Caco-2 (cell line): ENCODE results near the gene AUTS2. TPM values are rescaled to one million over a fixed set of nuclear protein-coding genes. Genes with fewer than 3 reads are reported as not detected.

Experiments used
- BruUV-seq: library from RNA; stranded (reverse); fragments of 400-500 nt; replicated peaks from 2 replicates; lab custom pipeline; 2021; lab: Mats Ljungman, UMichigan
- CTCF ChIA-PET: fragments of 300-600 bp; sonication (Branson Sonifier 250); formaldehyde crosslinking; loops from one replicate; lab custom pipeline; 2022; ENCODE audit warnings: antibody characterized with exemption; lab: Charles Lee
- POLR2A ChIA-PET: fragments of 300-600 bp; sonication (Branson Sonifier 250); formaldehyde crosslinking; loops from one replicate; lab custom pipeline; 2022; ENCODE audit warnings: antibody characterized with exemption; lab: Charles Lee
- DNase-seq, 2 experiments: peaks; one replicate each; pipeline versions ENCODE4 v3.0.0 to v3.0.0-alpha.2; 2020 to 2022
- H3K27me3 ChIP-seq: replicated peaks from 2 replicates; pipeline ENCODE4 v1.6.0; 2011; ENCODE audit warnings: low read length; ENCODE audit not compliant: control insufficient read depth, insufficient read depth
- H3K36me3 ChIP-seq: 2 replicates; pipeline ENCODE4 v1.5.1; 2011; ENCODE audit warnings: low read length; ENCODE audit not compliant: control insufficient read depth, insufficient read depth
- H3K4me1 ChIP-seq: fragments of 250-450 bp; sonication (Bioruptor Pico); 2 replicates; pipeline ENCODE4 v1.5.1; 2020; ENCODE audit warnings: mild to moderate bottlenecking
- H3K4me3 ChIP-seq: 2 replicates; pipeline ENCODE4 v1.5.1; 2011; ENCODE audit warnings: low read depth, mild to moderate bottlenecking, control low read depth, low read length
- H3K9me3 ChIP-seq: fragments of 250-450 bp; sonication (Bioruptor Pico); 2 replicates; pipeline ENCODE4 v1.5.1; 2020; ENCODE audit warnings: mild to moderate bottlenecking, moderate library complexity
- H3K27ac Mint-ChIP-seq: one replicate; pipeline ENCODE4 v1.8.0; 2022; ENCODE audit warnings: mixed read lengths; ENCODE audit not compliant: unreplicated experiment
- H3K27me3 Mint-ChIP-seq: one replicate; pipeline ENCODE4 v1.8.0; 2022; ENCODE audit warnings: mixed read lengths; ENCODE audit not compliant: insufficient read depth, unreplicated experiment
- H3K36me3 Mint-ChIP-seq: one replicate; pipeline ENCODE4 v1.8.0; 2022; ENCODE audit warnings: mild to moderate bottlenecking, mixed read lengths; ENCODE audit not compliant: insufficient read depth, unreplicated experiment
- H3K4me1 Mint-ChIP-seq: one replicate; pipeline ENCODE4 v1.8.0; 2022; ENCODE audit warnings: low read depth, mixed read lengths; ENCODE audit not compliant: unreplicated experiment
- H3K4me3 Mint-ChIP-seq: one replicate; pipeline ENCODE4 v1.8.0; 2022; ENCODE audit warnings: mild to moderate bottlenecking, moderate library complexity, mixed read lengths; ENCODE audit not compliant: unreplicated experiment
- H3K9me3 Mint-ChIP-seq: one replicate; pipeline ENCODE4 v1.8.0; 2022; ENCODE audit warnings: mixed read lengths; ENCODE audit not compliant: unreplicated experiment
- intact Hi-C: fragments of 100-400 bp; cut with micrococcal nuclease; formaldehyde crosslinking; loops from one replicate; pipeline ENCODE4 v1.10.0; 2022; ENCODE audit not compliant: unreplicated experiment
- total RNA-seq: library from RNA; stranded (reverse); gene quantifications from 2 replicates; pipeline ENCODE4 v1.2.3, GENCODE V29; 2022
- TF ChIP-seq, protein P1 (sequence below), 2 experiments: fragments of 200-600 bp in 1 of 2; IDR thresholded peaks; 1 replicate in 1 of 2; 2 replicates in 1 of 2; pipeline versions ENCODE4 v1.5.1 to v1.8.0; 2011 to 2022; ENCODE audit warnings: antibody characterized with exemption in 1 of 2, control low read depth in 1 of 2, inconsistent platforms in 1 of 2, low read depth in 1 of 2, low read length in 1 of 2, mild to moderate bottlenecking in 1 of 2, moderate library complexity in 1 of 2; ENCODE audit not compliant: insufficient read depth in 1 of 2, severe bottlenecking in 1 of 2, unreplicated experiment in 1 of 2

The AUTS2 gene
- total RNA-seq, 1 experiment from 2014 or later, result 37.1 TPM

DNA sequence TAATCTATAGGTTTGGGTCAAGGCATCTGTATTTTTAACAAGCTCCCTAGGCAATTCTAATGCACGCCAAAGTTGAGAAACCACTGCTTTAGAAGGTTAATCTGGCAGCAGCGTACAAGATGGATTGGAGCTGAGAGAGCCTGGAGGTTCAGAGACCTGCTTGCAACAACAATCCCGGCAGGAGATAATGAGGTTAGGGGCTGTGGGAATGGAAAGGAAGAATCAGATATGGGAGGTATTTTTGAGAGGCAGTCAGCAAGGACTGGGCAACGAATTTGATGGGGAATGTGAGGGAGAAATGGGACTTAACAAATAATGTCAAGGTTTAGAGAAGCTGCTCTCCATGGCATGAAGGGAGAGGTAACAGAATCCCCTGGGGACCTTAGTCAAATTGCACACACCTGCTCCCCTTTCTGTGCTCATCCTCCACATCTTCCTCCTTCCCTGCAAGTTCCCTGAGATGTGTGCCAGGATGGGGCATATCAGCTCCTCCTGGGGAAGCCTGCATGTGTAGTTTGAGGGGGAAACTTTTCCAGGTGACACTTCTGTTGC, 802.6 kb downstream of the AUTS2 start:
- no TSS peak for BruUV-seq
- H3K4me1 Mint-ChIP-seq, result peaks cover 2% of the 10 kb centered on the region
- POLR2A ChIA-PET, result no interaction called here

DNA sequence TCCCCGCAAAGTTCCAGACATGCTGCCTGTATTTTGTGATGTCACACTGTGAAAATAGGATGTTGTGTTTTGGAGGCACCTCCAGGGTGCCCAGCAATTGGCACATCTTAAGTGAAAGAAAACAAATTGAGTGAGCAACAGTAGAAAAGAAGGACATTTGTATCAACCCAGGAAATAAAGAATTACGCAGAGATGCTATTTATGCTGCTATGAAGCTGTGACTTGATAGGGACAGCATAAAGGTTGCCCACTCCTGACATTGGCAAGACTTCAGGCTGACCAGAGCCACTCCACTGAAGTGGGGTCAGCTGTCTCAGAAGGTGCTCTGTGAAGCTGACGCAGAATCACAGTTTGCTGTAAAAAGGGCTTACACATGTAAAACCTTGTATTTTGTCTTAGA, 803.8 kb downstream of the AUTS2 start:
- Histone ChIP-seq H3K4me1 (no peaks in the 10 kb centered on the region), H3K36me3 (no peaks in the 10 kb centered on the region), H3K4me3 (no peak overlapping the region), H3K27me3 (no peaks in the 10 kb centered on the region), H3K9me3 (no peaks in the 10 kb centered on the region)
- no peaks in the 10 kb centered on the region for H3K4me1 Mint-ChIP-seq
- intact Hi-C loops, result no loop called here
- no peaks in the 10 kb centered on the region for H3K9me3 Mint-ChIP-seq
- BruUV-seq, result no TSS peak
- ChIA-PET CTCF (no interaction called here), POLR2A (no interaction called here)
- no peak overlapping the region for H3K4me3 Mint-ChIP-seq
- no peak for DNase-seq
- no peaks in the 10 kb centered on the region for H3K27me3 Mint-ChIP-seq
- no peak overlapping the region for H3K27ac Mint-ChIP-seq
- H3K36me3 Mint-ChIP-seq, result no peaks in the 10 kb centered on the region
- TF ChIP-seq, protein P1, sequence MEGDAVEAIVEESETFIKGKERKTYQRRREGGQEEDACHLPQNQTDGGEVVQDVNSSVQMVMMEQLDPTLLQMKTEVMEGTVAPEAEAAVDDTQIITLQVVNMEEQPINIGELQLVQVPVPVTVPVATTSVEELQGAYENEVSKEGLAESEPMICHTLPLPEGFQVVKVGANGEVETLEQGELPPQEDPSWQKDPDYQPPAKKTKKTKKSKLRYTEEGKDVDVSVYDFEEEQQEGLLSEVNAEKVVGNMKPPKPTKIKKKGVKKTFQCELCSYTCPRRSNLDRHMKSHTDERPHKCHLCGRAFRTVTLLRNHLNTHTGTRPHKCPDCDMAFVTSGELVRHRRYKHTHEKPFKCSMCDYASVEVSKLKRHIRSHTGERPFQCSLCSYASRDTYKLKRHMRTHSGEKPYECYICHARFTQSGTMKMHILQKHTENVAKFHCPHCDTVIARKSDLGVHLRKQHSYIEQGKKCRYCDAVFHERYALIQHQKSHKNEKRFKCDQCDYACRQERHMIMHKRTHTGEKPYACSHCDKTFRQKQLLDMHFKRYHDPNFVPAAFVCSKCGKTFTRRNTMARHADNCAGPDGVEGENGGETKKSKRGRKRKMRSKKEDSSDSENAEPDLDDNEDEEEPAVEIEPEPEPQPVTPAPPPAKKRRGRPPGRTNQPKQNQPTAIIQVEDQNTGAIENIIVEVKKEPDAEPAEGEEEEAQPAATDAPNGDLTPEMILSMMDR (IDR thresholded peaks at IDR 0.05; ENCODE audit: insufficient read depth in 1 of 2, low read depth in 1 of 2, low read length in 1 of 2, severe bottlenecking in 1 of 2, unreplicated experiment in 1 of 2), result no peak

More for the DNA sequence above, 802.6 kb downstream of the AUTS2 start:
- no peaks in the 10 kb centered on the region for H3K27me3 ChIP-seq
- Mint-ChIP-seq H3K9me3 (no peaks in the 10 kb centered on the region), H3K4me3 (no peak overlapping the region), H3K27ac (no peak overlapping the region), H3K27me3 (no peaks in the 10 kb centered on the region), H3K36me3 (no peaks in the 10 kb centered on the region)
- TF ChIP-seq, protein P1 (IDR thresholded peaks at IDR 0.05; ENCODE audit: insufficient read depth in 1 of 2, low read depth in 1 of 2, low read length in 1 of 2, severe bottlenecking in 1 of 2, unreplicated experiment in 1 of 2), result no peak
- H3K36me3 ChIP-seq, result no peaks in the 10 kb centered on the region
- intact Hi-C loops, result no loop called here
- H3K9me3 ChIP-seq, result no peaks in the 10 kb centered on the region
- no peak overlapping the region for H3K4me3 ChIP-seq
- CTCF ChIA-PET, result no interaction called here
- no peaks in the 10 kb centered on the region for H3K4me1 ChIP-seq
- DNase-seq, result no peak

DNA sequence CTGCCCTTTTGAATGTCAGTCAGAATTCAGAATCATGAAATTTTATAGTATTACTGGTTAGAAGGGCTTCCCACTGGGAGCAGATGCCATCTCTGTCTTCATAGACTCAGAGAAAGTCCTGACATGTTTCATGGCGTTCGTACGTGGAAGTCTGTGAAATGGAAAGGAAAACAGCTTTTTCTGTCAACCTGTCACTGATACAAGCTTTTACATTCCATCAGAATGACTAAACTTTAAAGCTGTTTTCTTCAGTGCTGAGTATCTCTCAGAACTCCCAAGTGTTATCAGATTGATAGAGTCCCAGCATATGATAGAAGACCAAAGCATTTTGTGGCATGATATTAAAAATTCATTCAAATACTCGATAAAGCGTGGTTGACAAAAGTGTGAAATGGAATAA, 807.0 kb downstream of the AUTS2 start:
- CTCF ChIA-PET, result interaction anchor here (0.6 kb wide), 1 partner anchor 9 kb away, joined by 4 read pairs; no protein-coding TSS in a partner anchor
- intact Hi-C loops, result no loop called here
- no peak for DNase-seq
- Histone ChIP-seq H3K9me3 (no peaks in the 10 kb centered on the region), H3K4me1 (no peaks in the 10 kb centered on the region), H3K36me3 (no peaks in the 10 kb centered on the region), H3K27me3 (no peaks in the 10 kb centered on the region), H3K4me3 (no peak overlapping the region)
- TF ChIP-seq, protein P1 (IDR thresholded peaks at IDR 0.05; ENCODE audit: insufficient read depth in 1 of 2, low read depth in 1 of 2, low read length in 1 of 2, severe bottlenecking in 1 of 2, unreplicated experiment in 1 of 2), result no peak
- POLR2A ChIA-PET, result no interaction called here
- Mint-ChIP-seq H3K4me3 (no peak overlapping the region), H3K27ac (no peak overlapping the region), H3K36me3 (no peaks in the 10 kb centered on the region), H3K27me3 (no peaks in the 10 kb centered on the region), H3K4me1 (no peaks in the 10 kb centered on the region), H3K9me3 (no peaks in the 10 kb centered on the region)
- BruUV-seq, result no TSS peak
